GM23338 (cell line): ENCODE measurements around the gene KLHL6. TPM values are rescaled to one million over a fixed set of nuclear protein-coding genes. Genes with fewer than 3 reads are reported as not detected.

Source experiments
- ATAC-seq: fragments of 200-7000 bp; cut with Tn5 transposase; 3 replicates; pipeline ENCODE4 v1.9.1; 2020
- DNase-seq: peaks from one replicate; pipeline ENCODE4 v3.0.0-alpha.2; 2015; ENCODE audit warnings: low spot score
- H2AFZ ChIP-seq: fragments of 200-600 bp; sonication (generic); 2 replicates; pipeline ENCODE4 v1.8.0; 2016; ENCODE audit warnings: antibody characterized with exemption, mild to moderate bottlenecking, moderate library complexity
- H3F3A ChIP-seq: fragments of 200-600 bp; sonication (generic); replicated peaks from 2 replicates; pipeline ENCODE4 v1.8.0; 2017; ENCODE audit warnings: antibody characterized with exemption, mixed run types, low read depth
- H3K27ac ChIP-seq: fragments of 200-600 bp; sonication (generic); 2 replicates; pipeline ENCODE4 v1.6.1; 2016; ENCODE audit warnings: low read depth
- H3K27me3 ChIP-seq: fragments of 200-600 bp; sonication (generic); 2 replicates; pipeline ENCODE4 v1.8.0; 2016; ENCODE audit warnings: mild to moderate bottlenecking, mixed run types, moderate library complexity; ENCODE audit not compliant: insufficient read depth
- H3K36me3 ChIP-seq: fragments of 200-600 bp; sonication (generic); 2 replicates; pipeline ENCODE4 v1.8.0; 2016; ENCODE audit warnings: mild to moderate bottlenecking; ENCODE audit not compliant: insufficient read depth
- H3K4me1 ChIP-seq: fragments of 200-600 bp; sonication (generic); 2 replicates; pipeline ENCODE4 v1.8.0; 2016; ENCODE audit warnings: mild to moderate bottlenecking, moderate library complexity; ENCODE audit not compliant: insufficient read depth
- H3K4me2 ChIP-seq: fragments of 200-600 bp; sonication (generic); 2 replicates; pipeline ENCODE4 v1.7.1; 2017; ENCODE audit warnings: mixed run types
- H3K4me3 ChIP-seq: fragments of 200-600 bp; sonication (generic); 2 replicates; pipeline ENCODE4 v1.6.1; 2016; ENCODE audit warnings: mixed run types
- H3K79me2 ChIP-seq: fragments of 200-600 bp; sonication (generic); replicated peaks from 2 replicates; pipeline ENCODE4 v1.8.0; 2017; ENCODE audit warnings: mild to moderate bottlenecking; ENCODE audit not compliant: insufficient read depth
- H3K9me2 ChIP-seq: fragments of 200-600 bp; sonication (generic); 2 replicates; pipeline ENCODE4 v1.8.0; 2017; ENCODE audit not compliant: insufficient read depth
- H4K20me1 ChIP-seq: fragments of 200-600 bp; sonication (generic); replicated peaks from 2 replicates; pipeline ENCODE4 v1.8.0; 2017; ENCODE audit warnings: mild to moderate bottlenecking; ENCODE audit not compliant: insufficient read depth
- H3K27ac Mint-ChIP-seq: 2 replicates; pipeline ENCODE4 v1.8.0; 2020; ENCODE audit warnings: inconsistent platforms, mild to moderate bottlenecking, moderate library complexity, mixed read lengths
- H3K27me3 Mint-ChIP-seq: 3 replicates; pipeline ENCODE4 v1.8.0; 2022; ENCODE audit warnings: low read depth, mild to moderate bottlenecking, moderate library complexity, mixed read lengths, inconsistent platforms; ENCODE audit not compliant: insufficient read depth, poor library complexity
- H3K36me3 Mint-ChIP-seq: 3 replicates; pipeline ENCODE4 v1.8.0; 2021; ENCODE audit warnings: low read depth, mild to moderate bottlenecking, inconsistent platforms, moderate library complexity, mixed read lengths
- H3K4me1 Mint-ChIP-seq: 3 replicates; pipeline ENCODE4 v1.8.0; 2020; ENCODE audit warnings: mild to moderate bottlenecking, inconsistent platforms, mixed read lengths
- H3K4me3 Mint-ChIP-seq: 3 replicates; pipeline ENCODE4 v1.8.0; 2021; ENCODE audit warnings: moderate library complexity, mild to moderate bottlenecking, inconsistent platforms, mixed read lengths
- H3K9me3 Mint-ChIP-seq: 3 replicates; pipeline ENCODE4 v1.8.0; 2020; ENCODE audit warnings: moderate library complexity, mild to moderate bottlenecking, inconsistent platforms, mixed read lengths
- CREB1 ChIP-seq: fragments of 250-450 bp; sonication (Bioruptor Pico); IDR thresholded peaks from 2 replicates; pipeline ENCODE4 v1.5.0; 2020; ENCODE audit warnings: low read depth, mild to moderate bottlenecking, moderate library complexity
- EZH2 ChIP-seq: fragments of 200-600 bp; sonication (generic); IDR thresholded peaks from one replicate; pipeline ENCODE4 v1.8.0; 2017; ENCODE audit warnings: antibody characterized with exemption, mild to moderate bottlenecking, low read depth; ENCODE audit not compliant: unreplicated experiment
- EZH2phosphoT487 ChIP-seq: fragments of 200-600 bp; sonication (generic); IDR thresholded peaks from one replicate; pipeline ENCODE4 v1.8.1; 2018; ENCODE audit warnings: antibody characterized with exemption; ENCODE audit not compliant: unreplicated experiment
- JUNB ChIP-seq: IDR thresholded peaks from one replicate; pipeline ENCODE4 v1.6.1; 2016; ENCODE audit warnings: antibody characterized with exemption; ENCODE audit not compliant: unreplicated experiment
- NANOG ChIP-seq: IDR thresholded peaks from 2 replicates; pipeline ENCODE4 v1.6.1; 2016; ENCODE audit warnings: antibody characterized with exemption, borderline replicate concordance
- POLR2AphosphoS5 ChIP-seq: IDR thresholded peaks from 2 replicates; pipeline ENCODE4 v1.6.1; 2016; ENCODE audit warnings: antibody characterized with exemption, low read depth
- STAT1 ChIP-seq: IDR thresholded peaks from one replicate; pipeline ENCODE4 v1.6.1; 2016; ENCODE audit warnings: antibody characterized with exemption; ENCODE audit not compliant: unreplicated experiment
- ZNF114 ChIP-seq: fragments of 250-450 bp; sonication (Bioruptor Pico); IDR thresholded peaks from 2 replicates; pipeline ENCODE4 v1.5.0; 2020; ENCODE audit warnings: mild to moderate bottlenecking, moderate library complexity
- ZNF331 ChIP-seq: fragments of 250-450 bp; sonication (Bioruptor Pico); IDR thresholded peaks from 2 replicates; pipeline ENCODE4 v1.5.0; 2020; ENCODE audit warnings: low read depth, mild to moderate bottlenecking, moderate library complexity
- polyA plus RNA-seq: library from polyadenylated mRNA; unstranded; fragments of >200 nt; fragmentation: Nextera tagmentation; extraction: Ambion mirVana; gene quantifications from 2 replicates; pipeline ENCODE4 v1.2.1, GENCODE V29; 2016
- total RNA-seq: library from RNA; depleted of rRNA; stranded (reverse); fragments of >200 nt; shearing (Covaris generic); gene quantifications from 2 replicates; pipeline ENCODE4 v1.2.3, GENCODE V29; 2014
- TF ChIP-seq, protein P1 (sequence below), 2 experiments: fragments of 200-600 bp in 1 of 2; sonication (generic) in 1 of 2; conservative IDR thresholded peaks; 2 replicates each; pipeline versions ENCODE4 v1.5.1 to v1.6.1; 2016 to 2017; ENCODE audit warnings: antibody characterized with exemption in 2 of 2, low read depth in 2 of 2, mild to moderate bottlenecking in 2 of 2, moderate library complexity in 1 of 2
- TF ChIP-seq, protein P2 (sequence below): IDR thresholded peaks from 2 replicates; pipeline ENCODE4 v1.6.1; 2016; ENCODE audit warnings: antibody characterized with exemption
- TF ChIP-seq, protein P3 (sequence below): IDR thresholded peaks from one replicate; pipeline ENCODE4 v1.6.1; 2018; ENCODE audit warnings: antibody characterized with exemption; ENCODE audit not compliant: unreplicated experiment

Gene KLHL6
- total and polyA plus RNA-seq, 2 experiments from 2014 or later = not detected

DNA sequence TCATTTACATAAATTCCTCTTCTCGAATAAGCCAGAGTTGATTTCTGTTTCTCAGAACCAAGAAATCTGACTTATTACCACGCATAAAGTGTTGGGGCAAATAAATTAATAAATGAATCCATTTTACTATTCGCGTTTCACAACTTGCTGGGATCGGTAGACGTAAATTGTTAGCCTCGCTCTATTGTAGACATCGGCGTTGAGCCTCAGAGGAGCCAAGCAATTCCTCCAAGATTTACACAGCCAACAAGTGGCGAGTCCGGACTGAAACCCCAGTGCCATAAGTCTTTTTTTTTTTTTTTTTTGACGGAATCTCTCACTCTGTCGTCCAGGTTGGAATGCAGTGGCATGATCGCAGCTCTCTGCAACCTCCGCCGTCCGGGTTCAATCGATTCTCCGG lies 8.9 kb downstream of the KLHL6 start:
- Histone ChIP-seq H3K27me3 (no peaks in the 10 kb centered on the region), H3K4me3 (no peak overlapping the region), H3K79me2 (no peaks in the 10 kb centered on the region), H3F3A (no peaks in the 10 kb centered on the region), H2AFZ (no peak overlapping the region; the same call in 1 of the 2 replicates), H3K27ac (no peak overlapping the region), H3K4me1 (peaks cover 11% of the 10 kb centered on the region), H3K4me2 (no peak overlapping the region), H3K9me2 (no peaks in the 10 kb centered on the region), H3K36me3 (no peaks in the 10 kb centered on the region), H4K20me1 (no peaks in the 10 kb centered on the region)
- ATAC-seq (no peak), DNase-seq (no peak)
- H3K36me3 Mint-ChIP-seq = no peaks in the 10 kb centered on the region; the same call in 2 of the 3 replicates
- no peak overlapping the region for H3K27ac Mint-ChIP-seq
- H3K4me3 Mint-ChIP-seq = no peak overlapping the region
- H3K9me3 Mint-ChIP-seq = no peaks in the 10 kb centered on the region; the same call in 2 of the 3 replicates
- no peak for TF ChIP-seq ZNF331 (CRISPR knock-in tag)
- H3K4me1 Mint-ChIP-seq = peaks cover 27% of the 10 kb centered on the region; the same call in 2 of the 3 replicates
- peaks cover 11% of the 10 kb centered on the region for H3K27me3 Mint-ChIP-seq

DNA sequence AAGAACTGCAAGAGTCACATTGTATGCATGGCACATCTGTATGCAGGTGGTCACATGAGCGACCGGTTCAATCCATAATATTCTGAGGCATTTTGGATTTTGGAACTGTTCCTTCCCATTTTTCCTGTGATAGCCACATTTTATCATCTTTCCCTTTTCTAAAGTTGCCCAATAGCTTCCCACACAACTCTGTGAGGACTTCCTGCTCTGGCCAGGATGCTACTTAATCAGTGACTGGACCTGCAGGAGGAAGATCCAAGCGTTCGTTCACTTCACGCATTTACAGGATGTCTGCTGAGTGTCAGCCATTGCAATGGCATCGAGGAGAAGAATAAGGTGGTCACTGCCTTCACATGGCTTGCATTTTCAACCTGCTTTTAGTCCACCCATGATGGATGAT lies 9.8 kb downstream of the KLHL6 start:
- Histone ChIP-seq H3K79me2 (no peaks in the 10 kb centered on the region), H3K27ac (no peak overlapping the region), H3K4me3 (no peak overlapping the region), H2AFZ (no peak overlapping the region), H3K4me1 (peaks cover 11% of the 10 kb centered on the region), H4K20me1 (no peaks in the 10 kb centered on the region), H3K4me2 (no peak overlapping the region), H3K9me2 (no peaks in the 10 kb centered on the region), H3K36me3 (no peaks in the 10 kb centered on the region), H3F3A (no peaks in the 10 kb centered on the region), H3K27me3 (no peaks in the 10 kb centered on the region)
- ATAC-seq = no peak
- no peak overlapping the region for H3K4me3 Mint-ChIP-seq
- no peaks in the 10 kb centered on the region; the same call in 2 of the 3 replicates for H3K9me3 Mint-ChIP-seq
- H3K27me3 Mint-ChIP-seq = peaks cover 11% of the 10 kb centered on the region
- H3K4me1 Mint-ChIP-seq = peaks cover 25% of the 10 kb centered on the region; the same call in 2 of the 3 replicates
- H3K27ac Mint-ChIP-seq = no peak overlapping the region
- H3K36me3 Mint-ChIP-seq = no peaks in the 10 kb centered on the region; the same call in 2 of the 3 replicates
- no peak for TF ChIP-seq CREB1
- no peak for TF ChIP-seq NANOG
- no peak for TF ChIP-seq ZNF114 (CRISPR knock-in tag)
- no peak for TF ChIP-seq ZNF331 (CRISPR knock-in tag)
- no peak for TF ChIP-seq EZH2
- TF ChIP-seq, protein P1, sequence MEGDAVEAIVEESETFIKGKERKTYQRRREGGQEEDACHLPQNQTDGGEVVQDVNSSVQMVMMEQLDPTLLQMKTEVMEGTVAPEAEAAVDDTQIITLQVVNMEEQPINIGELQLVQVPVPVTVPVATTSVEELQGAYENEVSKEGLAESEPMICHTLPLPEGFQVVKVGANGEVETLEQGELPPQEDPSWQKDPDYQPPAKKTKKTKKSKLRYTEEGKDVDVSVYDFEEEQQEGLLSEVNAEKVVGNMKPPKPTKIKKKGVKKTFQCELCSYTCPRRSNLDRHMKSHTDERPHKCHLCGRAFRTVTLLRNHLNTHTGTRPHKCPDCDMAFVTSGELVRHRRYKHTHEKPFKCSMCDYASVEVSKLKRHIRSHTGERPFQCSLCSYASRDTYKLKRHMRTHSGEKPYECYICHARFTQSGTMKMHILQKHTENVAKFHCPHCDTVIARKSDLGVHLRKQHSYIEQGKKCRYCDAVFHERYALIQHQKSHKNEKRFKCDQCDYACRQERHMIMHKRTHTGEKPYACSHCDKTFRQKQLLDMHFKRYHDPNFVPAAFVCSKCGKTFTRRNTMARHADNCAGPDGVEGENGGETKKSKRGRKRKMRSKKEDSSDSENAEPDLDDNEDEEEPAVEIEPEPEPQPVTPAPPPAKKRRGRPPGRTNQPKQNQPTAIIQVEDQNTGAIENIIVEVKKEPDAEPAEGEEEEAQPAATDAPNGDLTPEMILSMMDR (conservative IDR thresholded peaks at IDR 0.05; ENCODE audit: low read depth in 2 of 2) = no peak
- no peak for DNase-seq

DNA sequence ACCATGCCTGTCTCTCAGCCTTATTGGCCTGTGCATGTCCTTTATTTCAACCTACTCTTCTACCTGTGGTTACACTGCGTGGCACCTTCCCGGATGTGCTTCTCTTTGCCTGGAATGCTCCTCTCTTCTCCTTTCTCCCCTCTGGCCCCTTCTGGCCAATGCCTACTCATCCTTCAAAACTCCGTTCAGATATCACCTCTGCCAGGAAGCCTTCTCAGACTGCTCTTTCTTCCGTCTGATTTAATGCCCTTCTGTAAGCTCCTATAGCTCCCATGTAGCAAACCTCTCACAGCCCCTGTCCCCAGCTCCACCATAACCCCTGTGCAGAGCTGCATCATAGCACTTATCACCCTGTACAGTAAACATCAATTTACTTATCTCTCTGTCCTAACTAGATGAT lies 13.2 kb downstream of the KLHL6 start:
- no peak overlapping the region for H3K4me3 Mint-ChIP-seq
- no peaks in the 10 kb centered on the region for H3F3A ChIP-seq
- H3K27ac Mint-ChIP-seq = no peak overlapping the region
- TF ChIP-seq STAT1 (no peak), JUNB (no peak), ZNF331 (CRISPR knock-in tag) (no peak), EZH2phosphoT487 (no peak), ZNF114 (CRISPR knock-in tag) (no peak), NANOG (no peak), POLR2AphosphoS5 (no peak)
- TF ChIP-seq, protein P2, sequence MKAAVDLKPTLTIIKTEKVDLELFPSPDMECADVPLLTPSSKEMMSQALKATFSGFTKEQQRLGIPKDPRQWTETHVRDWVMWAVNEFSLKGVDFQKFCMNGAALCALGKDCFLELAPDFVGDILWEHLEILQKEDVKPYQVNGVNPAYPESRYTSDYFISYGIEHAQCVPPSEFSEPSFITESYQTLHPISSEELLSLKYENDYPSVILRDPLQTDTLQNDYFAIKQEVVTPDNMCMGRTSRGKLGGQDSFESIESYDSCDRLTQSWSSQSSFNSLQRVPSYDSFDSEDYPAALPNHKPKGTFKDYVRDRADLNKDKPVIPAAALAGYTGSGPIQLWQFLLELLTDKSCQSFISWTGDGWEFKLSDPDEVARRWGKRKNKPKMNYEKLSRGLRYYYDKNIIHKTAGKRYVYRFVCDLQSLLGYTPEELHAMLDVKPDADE = no peak
- TF ChIP-seq, protein P3, sequence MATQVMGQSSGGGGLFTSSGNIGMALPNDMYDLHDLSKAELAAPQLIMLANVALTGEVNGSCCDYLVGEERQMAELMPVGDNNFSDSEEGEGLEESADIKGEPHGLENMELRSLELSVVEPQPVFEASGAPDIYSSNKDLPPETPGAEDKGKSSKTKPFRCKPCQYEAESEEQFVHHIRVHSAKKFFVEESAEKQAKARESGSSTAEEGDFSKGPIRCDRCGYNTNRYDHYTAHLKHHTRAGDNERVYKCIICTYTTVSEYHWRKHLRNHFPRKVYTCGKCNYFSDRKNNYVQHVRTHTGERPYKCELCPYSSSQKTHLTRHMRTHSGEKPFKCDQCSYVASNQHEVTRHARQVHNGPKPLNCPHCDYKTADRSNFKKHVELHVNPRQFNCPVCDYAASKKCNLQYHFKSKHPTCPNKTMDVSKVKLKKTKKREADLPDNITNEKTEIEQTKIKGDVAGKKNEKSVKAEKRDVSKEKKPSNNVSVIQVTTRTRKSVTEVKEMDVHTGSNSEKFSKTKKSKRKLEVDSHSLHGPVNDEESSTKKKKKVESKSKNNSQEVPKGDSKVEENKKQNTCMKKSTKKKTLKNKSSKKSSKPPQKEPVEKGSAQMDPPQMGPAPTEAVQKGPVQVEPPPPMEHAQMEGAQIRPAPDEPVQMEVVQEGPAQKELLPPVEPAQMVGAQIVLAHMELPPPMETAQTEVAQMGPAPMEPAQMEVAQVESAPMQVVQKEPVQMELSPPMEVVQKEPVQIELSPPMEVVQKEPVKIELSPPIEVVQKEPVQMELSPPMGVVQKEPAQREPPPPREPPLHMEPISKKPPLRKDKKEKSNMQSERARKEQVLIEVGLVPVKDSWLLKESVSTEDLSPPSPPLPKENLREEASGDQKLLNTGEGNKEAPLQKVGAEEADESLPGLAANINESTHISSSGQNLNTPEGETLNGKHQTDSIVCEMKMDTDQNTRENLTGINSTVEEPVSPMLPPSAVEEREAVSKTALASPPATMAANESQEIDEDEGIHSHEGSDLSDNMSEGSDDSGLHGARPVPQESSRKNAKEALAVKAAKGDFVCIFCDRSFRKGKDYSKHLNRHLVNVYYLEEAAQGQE = no peak

More for the DNA sequence above, 13.2 kb downstream of the KLHL6 start:
- H2AFZ ChIP-seq = no peak overlapping the region
- no peak overlapping the region for H3K4me2 ChIP-seq
- H3K9me3 Mint-ChIP-seq = no peaks in the 10 kb centered on the region; the same call in 2 of the 3 replicates
- H3K36me3 ChIP-seq = no peaks in the 10 kb centered on the region
- H3K4me1 ChIP-seq = peaks cover 6% of the 10 kb centered on the region; the same call in 1 of the 2 replicates
- no peaks in the 10 kb centered on the region; the same call in 2 of the 3 replicates for H3K36me3 Mint-ChIP-seq
- DNase-seq (no peak), ATAC-seq (no peak)
- H3K27me3 ChIP-seq = no peaks in the 10 kb centered on the region
- peaks cover 14% of the 10 kb centered on the region for H3K4me1 Mint-ChIP-seq
- no peak overlapping the region for H3K4me3 ChIP-seq
- H4K20me1 ChIP-seq = no peaks in the 10 kb centered on the region
- H3K27ac ChIP-seq = no peak overlapping the region
- peaks cover 10% of the 10 kb centered on the region for H3K27me3 Mint-ChIP-seq
- no peaks in the 10 kb centered on the region for H3K9me2 ChIP-seq
- no peaks in the 10 kb centered on the region for H3K79me2 ChIP-seq
